H9 (cell line): ENCODE data around the gene LRP3. TPM values are rescaled to one million over a fixed set of nuclear protein-coding genes. Genes with fewer than 3 reads are reported as not detected.

Source experiments
- DNase-seq: peaks from one replicate; pipeline ENCODE4 v3.0.0-alpha.2; 2017
- H2AFZ ChIP-seq: one replicate; pipeline ENCODE4 v1.6.1; 2013; ENCODE audit warnings: mild to moderate bottlenecking, low read length, control low read depth, moderate library complexity
- H2AK5ac ChIP-seq: 2 replicates; pipeline ENCODE4 v1.6.1; 2013; ENCODE audit warnings: low read length, control low read depth, mixed read lengths; ENCODE audit not compliant: insufficient read length
- H2BK120ac ChIP-seq: one replicate; pipeline ENCODE4 v1.6.1; 2013; ENCODE audit warnings: low read depth, mild to moderate bottlenecking, low read length, control low read depth, inconsistent platforms; ENCODE audit not compliant: poor library complexity, severe bottlenecking
- H2BK12ac ChIP-seq: 2 replicates; pipeline ENCODE4 v1.6.1; 2013; ENCODE audit warnings: low read length, control low read depth, mixed read lengths, low read depth; ENCODE audit not compliant: insufficient read length
- H2BK15ac ChIP-seq: 2 replicates; pipeline ENCODE4 v1.6.1; 2013; ENCODE audit warnings: low read depth, low read length, control low read depth
- H2BK20ac ChIP-seq: one replicate; pipeline ENCODE4 v1.6.1; 2013; ENCODE audit warnings: low read depth, mild to moderate bottlenecking, low read length, control low read depth, inconsistent platforms; ENCODE audit not compliant: poor library complexity, severe bottlenecking
- H2BK5ac ChIP-seq: 2 replicates; pipeline ENCODE4 v1.6.1; 2013; ENCODE audit warnings: low read length, control low read depth, mixed read lengths; ENCODE audit not compliant: insufficient read length
- H3K14ac ChIP-seq: 2 replicates; pipeline ENCODE4 v1.6.1; 2013; ENCODE audit warnings: low read length, control low read depth; ENCODE audit not compliant: insufficient read depth
- H3K18ac ChIP-seq: 2 replicates; pipeline ENCODE4 v1.6.1; 2013; ENCODE audit warnings: low read depth, mild to moderate bottlenecking, mixed read lengths, low read length, control low read depth; ENCODE audit not compliant: insufficient read length
- H3K23ac ChIP-seq: 2 replicates; pipeline ENCODE4 v1.6.1; 2013; ENCODE audit warnings: low read length, control low read depth, mixed read lengths, low read depth; ENCODE audit not compliant: insufficient read length
- H3K23me2 ChIP-seq: 2 replicates; pipeline ENCODE4 v1.6.1; 2013; ENCODE audit warnings: low read depth, mild to moderate bottlenecking, mixed read lengths, low read length, control low read depth; ENCODE audit not compliant: insufficient read length, poor library complexity, severe bottlenecking
- H3K27ac ChIP-seq: 2 replicates; pipeline ENCODE4 v1.5.1; 2013; ENCODE audit warnings: low read length, control low read depth, mixed read lengths, low read depth; ENCODE audit not compliant: insufficient read length
- H3K27me3 ChIP-seq: 2 replicates; pipeline ENCODE4 v1.6.1; 2013; ENCODE audit warnings: low read length, control low read depth, inconsistent platforms; ENCODE audit not compliant: insufficient read depth
- H3K4ac ChIP-seq: 2 replicates; pipeline ENCODE4 v1.6.1; 2013; ENCODE audit warnings: low read depth, mild to moderate bottlenecking, control low read depth, inconsistent platforms, low read length, moderate library complexity
- H3K4me1 ChIP-seq: 2 replicates; pipeline ENCODE4 v1.6.1; 2013; ENCODE audit warnings: low read length, control low read depth, inconsistent platforms; ENCODE audit not compliant: insufficient read depth
- H3K4me2 ChIP-seq: 2 replicates; pipeline ENCODE4 v1.6.1; 2013; ENCODE audit warnings: low read length, control low read depth, mixed read lengths; ENCODE audit not compliant: insufficient read length, insufficient read depth
- H3K56ac ChIP-seq: 2 replicates; pipeline ENCODE4 v1.6.1; 2013; ENCODE audit warnings: low read depth, mild to moderate bottlenecking, mixed read lengths, low read length, control low read depth; ENCODE audit not compliant: insufficient read length
- H3K79me1 ChIP-seq: 2 replicates; pipeline ENCODE4 v1.6.1; 2013; ENCODE audit warnings: low read depth, mild to moderate bottlenecking, moderate library complexity, low read length, control low read depth, inconsistent platforms; ENCODE audit not compliant: insufficient read depth, poor library complexity, severe bottlenecking
- H3K79me2 ChIP-seq: 2 replicates; pipeline ENCODE4 v1.6.1; 2013; ENCODE audit warnings: low read length, control low read depth, inconsistent platforms; ENCODE audit not compliant: insufficient read depth
- H3K9ac ChIP-seq: 2 replicates; pipeline ENCODE4 v1.6.1; 2013; ENCODE audit warnings: low read length, control low read depth, mixed read lengths; ENCODE audit not compliant: insufficient read length; ENCODE audit errors: extremely low read depth
- H3K9me3 ChIP-seq: one replicate; pipeline ENCODE4 v1.6.1; 2013; ENCODE audit warnings: low read depth, low read length, inconsistent platforms; ENCODE audit not compliant: control insufficient read depth
- H3T11ph ChIP-seq: one replicate; pipeline ENCODE4 v1.6.1; 2013; ENCODE audit warnings: mild to moderate bottlenecking, low read length, control low read depth, inconsistent platforms
- H4K20me1 ChIP-seq: one replicate; pipeline ENCODE4 v1.6.1; 2013; ENCODE audit not compliant: control insufficient read depth, insufficient read length, insufficient read depth
- H4K5ac ChIP-seq: 2 replicates; pipeline ENCODE4 v1.6.1; 2013; ENCODE audit warnings: low read depth, mild to moderate bottlenecking, mixed read lengths, low read length, control low read depth; ENCODE audit not compliant: insufficient read length
- H4K8ac ChIP-seq: replicated peaks from 2 replicates; pipeline ENCODE4 v1.6.1; 2013; ENCODE audit warnings: low read length, control low read depth, mixed read lengths, low read depth; ENCODE audit not compliant: insufficient read length
- H4K91ac ChIP-seq: 2 replicates; pipeline ENCODE4 v1.6.1; 2013; ENCODE audit warnings: low read depth, mild to moderate bottlenecking, moderate library complexity, mixed read lengths, low read length, control low read depth; ENCODE audit not compliant: insufficient read length
- H3K27ac Mint-ChIP-seq, 3 experiments: 2 replicates in 2 of 3; 3 replicates in 1 of 3; pipeline ENCODE4 v1.8.0; 2020 to 2021; ENCODE audit warnings: mixed read lengths in 3 of 3, mild to moderate bottlenecking in 1 of 3, moderate library complexity in 1 of 3
- H3K27me3 Mint-ChIP-seq: 2 replicates; pipeline ENCODE4 v1.8.0; 2021; ENCODE audit warnings: low read depth, mild to moderate bottlenecking, moderate library complexity, mixed read lengths
- H3K36me3 Mint-ChIP-seq, 3 experiments: 2 replicates in 2 of 3; 3 replicates in 1 of 3; pipeline ENCODE4 v1.8.0; 2020 to 2021; ENCODE audit warnings: low read depth in 3 of 3, mixed read lengths in 3 of 3; ENCODE audit not compliant: insufficient read depth in 1 of 3
- H3K4me1 Mint-ChIP-seq, 2 experiments: 2 replicates each; pipeline ENCODE4 v1.8.0; 2020; ENCODE audit warnings: mixed read lengths in 2 of 2
- H3K4me3 Mint-ChIP-seq, 2 experiments: 2 replicates in 1 of 2; 3 replicates in 1 of 2; pipeline ENCODE4 v1.8.0; 2020 to 2021; ENCODE audit warnings: mild to moderate bottlenecking in 2 of 2, mixed read lengths in 2 of 2, moderate library complexity in 1 of 2
- H3K9me3 Mint-ChIP-seq, 2 experiments: 2 replicates in 1 of 2; 3 replicates in 1 of 2; pipeline ENCODE4 v1.8.0; 2020; ENCODE audit warnings: mild to moderate bottlenecking in 2 of 2, mixed read lengths in 2 of 2, moderate library complexity in 1 of 2
- CTCF ChIP-seq: fragments of 200-600 bp; sonication (generic); conservative IDR thresholded peaks from 3 replicates; pipeline ENCODE4 v1.8.0; 2021; ENCODE audit warnings: antibody characterized with exemption, mild to moderate bottlenecking
- WGBS: extraction: QIAGEN DNeasy Blood & Tissue Kit; methylation state at CpG from one replicate; pipeline ENCODE4 v1.1.7; 2013; ENCODE audit warnings: missing lambda C conversion rate, low lambda C conversion rate, mixed read lengths; ENCODE audit not compliant: insufficient read length; ENCODE audit errors: extremely low coverage; 5-methylcytosine and 5-hydroxymethylcytosine counted together
- total RNA-seq: library from RNA; stranded (reverse); gene quantifications from 2 replicates; pipeline ENCODE4 v1.2.1, GENCODE V29; 2021

LRP3 gene
- total RNA-seq, 1 experiment from 2014 or later: 29.2 TPM

GRCh38 chr19:33227242-33227650 is 33.1 kb downstream of the LRP3 start:
- DNase-seq: peak; percentile 57
- Histone ChIP-seq H3K79me1 (no peaks in the 10 kb centered on the region), H4K5ac (no peak overlapping the region), H4K8ac (no peak overlapping the region), H4K20me1 (no peaks in the 10 kb centered on the region), H3T11ph (no peak overlapping the region), H3K23me2 (peaks cover 10% of the 10 kb centered on the region), H3K23ac (no peak overlapping the region), H2BK20ac (no peak overlapping the region), H2AK5ac (no peak overlapping the region), H3K18ac (peak overlapping the region; percentile 40), H2BK5ac (no peak overlapping the region), H3K9ac (no peak overlapping the region), H3K9me3 (no peaks in the 10 kb centered on the region), H3K27me3 (peaks cover 17% of the 10 kb centered on the region; the same call in 1 of the 2 replicates), H3K14ac (peak overlapping the region; percentile 10; the same call in 1 of the 2 replicates), H3K4me1 (no peaks in the 10 kb centered on the region), H3K56ac (no peak overlapping the region), H3K4me2 (peak overlapping the region; percentile 71), H3K27ac (no peak overlapping the region), H2AFZ (peak overlapping the region; percentile 4), H3K4ac (no peak overlapping the region), H2BK120ac (no peak overlapping the region), H3K79me2 (no peaks in the 10 kb centered on the region), H2BK12ac (no peak overlapping the region), H2BK15ac (no peak overlapping the region), H4K91ac (no peak overlapping the region)
- Mint-ChIP-seq H3K4me3 (peak overlapping the region; percentile 57 to 87), H3K9me3 (peaks cover 23 to 24% of the 10 kb centered on the region in 2 experiments), H3K27ac (no peak overlapping the region), H3K27me3 (peaks cover 69% of the 10 kb centered on the region), H3K4me1 (peaks cover 8 to 10% of the 10 kb centered on the region in 2 experiments; a peak in 3 of 4 replicates), H3K36me3 (peaks cover 6 to 17% (median 7%) of the 10 kb centered on the region in 3 experiments; a peak in 5 of 7 replicates)
- no peak for TF ChIP-seq CTCF
- WGBS: no CpG with 5 or more reads among the region's 18 CpGs
